GM08714 (cell line): ENCODE results near the gene KIRREL1.
"Not testable (repeated sequence)": the region's sequence is repeated elsewhere in the genome, so short reads cannot be mapped to it uniquely, and the experiment has no call there.

Experiments used
- H3K4me3 ChIP-seq: fragments of 200-500 bp; sonication (Bioruptor generic); 2 replicates; pipeline ENCODE4 v1.5.1; 2014; ENCODE audit warnings: mild to moderate bottlenecking, low read length, inconsistent platforms
- ZNF274 ChIP-seq: IDR thresholded peaks from 2 replicates; pipeline ENCODE4 v1.6.1; 2012; ENCODE audit warnings: mild to moderate bottlenecking, low read depth, low read length

Gene KIRREL1

GRCh38 chr1:158118713-158119402 is 125.4 kb downstream of the KIRREL1 start:
- H3K4me3 ChIP-seq = no peak overlapping the region
- no peak for TF ChIP-seq ZNF274

DNA sequence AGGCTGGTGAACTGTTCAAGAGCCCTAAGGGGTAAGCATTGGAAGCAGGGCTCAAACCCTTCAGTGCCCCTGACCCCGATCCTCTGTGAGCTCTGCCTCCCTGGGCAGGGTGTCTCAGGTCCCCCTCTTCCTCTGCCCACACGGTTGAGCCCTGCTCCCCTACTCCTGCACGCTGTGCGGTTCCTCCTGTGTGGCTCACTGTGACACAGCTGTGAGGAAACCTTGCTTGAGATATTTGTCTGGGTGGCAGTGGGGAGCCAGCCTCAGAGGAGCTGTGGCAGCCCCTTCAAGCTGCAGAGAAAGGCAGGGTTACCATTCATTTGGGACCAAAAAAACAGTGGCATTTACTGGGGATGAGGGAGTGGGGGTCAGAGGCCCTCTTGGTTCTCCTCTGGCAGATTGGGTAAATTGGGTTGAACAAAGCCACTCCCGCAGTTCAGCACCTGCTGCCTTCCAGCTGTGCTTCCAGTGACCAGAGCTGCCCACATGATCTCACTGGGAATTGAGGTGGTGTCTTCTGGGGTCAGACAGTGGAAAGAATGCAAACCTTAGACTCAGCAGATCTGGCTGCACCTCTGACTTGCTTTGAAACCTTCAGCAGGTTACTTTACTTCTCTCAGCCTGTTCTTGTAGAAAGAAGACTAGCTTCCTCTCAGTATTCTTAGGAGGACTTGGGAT is 126.7 kb downstream of the KIRREL1 start:
- H3K4me3 ChIP-seq = no peak overlapping the region

DNA sequence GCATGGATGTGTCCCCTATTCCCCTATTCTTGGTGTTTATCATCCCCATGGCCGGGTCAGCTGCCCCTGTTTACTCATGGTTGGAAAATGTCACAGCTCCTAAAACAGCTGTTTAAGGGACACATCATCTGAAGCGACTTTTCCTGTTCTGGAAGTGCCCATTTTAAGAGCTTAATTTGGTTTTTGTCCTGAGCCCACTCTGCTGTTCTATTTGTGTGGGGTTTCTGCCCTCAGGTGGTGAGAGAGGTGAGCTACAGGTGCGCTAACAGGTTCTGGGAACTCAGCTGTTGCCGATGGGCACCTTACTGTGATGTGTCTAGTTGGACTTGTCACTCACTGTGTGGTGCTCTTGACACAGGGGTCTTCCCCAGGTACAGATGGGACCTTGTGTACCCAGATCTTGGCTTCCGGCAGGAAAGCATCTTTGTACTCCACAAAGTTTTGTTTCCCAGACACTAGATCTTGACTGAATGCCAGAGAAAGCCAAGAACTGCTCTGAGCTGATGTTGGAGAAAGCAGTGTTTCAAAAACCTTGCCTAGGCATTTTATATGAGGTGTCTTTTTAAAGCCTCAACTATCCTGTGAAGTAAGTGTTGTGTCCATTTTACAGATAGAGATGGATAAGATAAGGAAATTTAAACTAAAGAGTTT is 128.3 kb downstream of the KIRREL1 start:
- no peak overlapping the region for H3K4me3 ChIP-seq
- no peak for TF ChIP-seq ZNF274

More for the DNA sequence above, 126.7 kb downstream of the KIRREL1 start:
- TF ChIP-seq ZNF274 = no peak

GRCh38 chr1:158122833-158123388 is 129.5 kb downstream of the KIRREL1 start:
- no peak overlapping the region for H3K4me3 ChIP-seq
- TF ChIP-seq ZNF274 = no peak

- no peak overlapping the region for H3K4me3 ChIP-seq
- no peak for TF ChIP-seq ZNF274
Observed at GRCh38 chr1:158124034-158124433, 130.6 kb downstream of the KIRREL1 start.

DNA sequence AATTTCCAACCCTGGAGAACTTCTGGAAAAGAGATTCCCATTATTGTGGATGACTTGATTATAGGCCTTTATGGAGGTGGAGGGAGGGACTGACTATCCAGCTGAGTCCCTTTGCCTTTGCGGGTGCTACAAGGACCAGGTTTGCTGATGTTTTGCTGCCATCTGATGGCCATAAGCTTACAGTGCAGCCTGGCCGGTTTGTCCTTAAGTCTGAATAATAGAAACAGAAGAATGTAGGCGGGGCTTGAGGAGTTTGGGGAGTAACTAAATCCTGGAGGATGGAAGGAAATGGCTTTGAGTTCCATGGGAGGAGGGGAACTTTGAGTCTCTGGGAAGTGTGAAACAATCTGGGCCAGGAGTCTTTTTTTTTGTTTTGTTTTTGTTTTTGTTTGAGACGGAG is 131.6 kb downstream of the KIRREL1 start:
- no peak for TF ChIP-seq ZNF274
- H3K4me3 ChIP-seq = no peak overlapping the region

GRCh38 chr1:158126425-158126824 is 133.0 kb downstream of the KIRREL1 start:
- H3K4me3 ChIP-seq = no peak overlapping the region
- no peak for TF ChIP-seq ZNF274

GRCh38 chr1:158128531-158128930 is 135.1 kb downstream of the KIRREL1 start:
- H3K4me3 ChIP-seq = not testable (repeated sequence)

GRCh38 chr1:158131217-158131616 is 137.8 kb downstream of the KIRREL1 start:
- no peak overlapping the region for H3K4me3 ChIP-seq
- TF ChIP-seq ZNF274 = no peak

GRCh38 chr1:158140764-158141192 is 147.3 kb downstream of the KIRREL1 start:
- no peak for TF ChIP-seq ZNF274
- no peak overlapping the region for H3K4me3 ChIP-seq

DNA sequence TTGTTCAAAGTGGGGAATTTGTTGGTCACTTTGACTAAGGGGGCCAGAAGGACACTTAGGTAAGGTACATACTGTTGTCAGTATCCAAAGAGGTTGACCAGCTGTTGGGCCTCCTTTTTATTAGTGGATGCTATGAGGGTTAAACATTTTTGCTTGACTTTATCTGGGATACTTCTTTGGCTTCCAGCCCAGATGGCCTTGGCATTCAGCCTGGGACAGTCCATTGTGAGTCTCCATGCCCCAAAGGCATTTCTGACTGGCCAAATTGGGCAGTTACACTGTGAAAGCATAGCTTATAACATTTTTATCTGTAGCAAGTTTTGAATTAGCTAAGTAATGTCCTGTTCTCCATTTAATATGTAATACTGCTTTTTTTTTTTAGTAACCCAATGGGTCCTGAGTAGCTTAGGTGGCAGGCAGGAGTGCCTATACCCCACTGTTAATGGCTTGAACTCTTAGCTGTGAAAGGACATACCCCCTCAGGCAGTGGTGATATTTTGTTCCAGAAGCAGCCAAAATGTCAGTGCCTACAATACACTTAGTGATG is 151.8 kb downstream of the KIRREL1 start:
- H3K4me3 ChIP-seq = no peak overlapping the region

GRCh38 chr1:158146165-158146564 is 152.7 kb downstream of the KIRREL1 start:
- H3K4me3 ChIP-seq = no peak overlapping the region

More for the DNA sequence above, 151.8 kb downstream of the KIRREL1 start:
- no peak for TF ChIP-seq ZNF274

GRCh38 chr1:158146739-158147138 is 153.3 kb downstream of the KIRREL1 start:
- TF ChIP-seq ZNF274 = no peak
- H3K4me3 ChIP-seq = no peak overlapping the region

More at GRCh38 chr1:158146165-158146564, 152.7 kb downstream of the KIRREL1 start:
- TF ChIP-seq ZNF274 = no peak

DNA sequence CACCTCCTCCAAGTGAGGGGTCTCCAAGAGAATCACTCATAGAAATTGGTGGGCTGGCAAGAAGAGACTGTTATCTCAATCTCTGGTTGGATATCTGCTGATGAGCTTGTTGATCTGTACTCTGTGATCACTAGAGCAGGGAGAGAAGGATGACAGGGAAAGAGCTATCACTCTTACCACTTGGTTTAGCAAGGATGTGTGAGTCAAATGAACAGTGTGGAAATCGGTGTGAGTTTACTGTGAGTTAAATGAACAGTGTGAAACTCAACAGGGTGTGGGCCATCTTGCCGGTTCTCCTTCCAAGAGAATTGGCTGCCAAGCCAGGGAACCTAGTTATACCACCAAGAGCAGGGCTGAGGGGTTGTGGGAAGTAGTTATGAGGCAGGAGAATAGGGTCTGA is 154.0 kb downstream of the KIRREL1 start:
- TF ChIP-seq ZNF274 = no peak
- no peak overlapping the region for H3K4me3 ChIP-seq
